ENCODE data around the gene IL31. TPM values are rescaled to one million over a fixed set of nuclear protein-coding genes. Genes with fewer than 3 reads are reported as not detected.

IL31 gene
- total and polyA plus RNA-seq, 8 donors = not detected

- intact Hi-C loops (cut with DNase I) = no loop called here
- no peak overlapping the region for H3K4me3 ChIP-seq
- DNase-seq (no peak), ATAC-seq (no peak)
- H3K9me3 ChIP-seq = no peaks in the 10 kb centered on the region
- no peak for TF ChIP-seq CTCF (IDR thresholded peaks at IDR 0.05)
- no peaks in the 10 kb centered on the region for H3K4me1 ChIP-seq
- peaks cover 0 to 43% of the 10 kb centered on the region in 2 donors for H3K36me3 ChIP-seq
- no peak overlapping the region for H3K27ac ChIP-seq
- no peaks in the 10 kb centered on the region for H3K27me3 ChIP-seq
Observed at GRCh38 chr12:122145505-122146330, 28.3 kb downstream of the IL31 start.

DNA sequence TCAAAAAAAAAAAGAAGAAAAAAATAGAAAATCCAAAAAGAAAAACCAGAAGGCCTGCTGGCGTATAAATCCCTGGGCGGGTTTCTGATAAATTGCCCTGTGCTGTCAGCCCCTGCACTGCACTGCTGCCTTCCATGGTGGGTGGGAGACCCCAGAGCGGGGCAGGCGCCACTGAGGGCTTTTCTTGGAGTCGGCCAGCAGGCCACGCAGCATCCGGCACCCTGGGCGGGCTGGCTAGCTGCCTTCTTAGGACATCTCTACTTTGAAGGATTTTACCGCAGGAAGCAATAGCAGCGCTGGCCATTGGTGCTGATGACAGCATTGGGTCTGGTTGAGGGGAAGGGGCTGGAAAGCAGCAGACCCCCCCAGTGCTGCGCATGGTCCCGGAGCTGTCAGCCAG is 29.1 kb downstream of the IL31 start:
- no peak for ATAC-seq
- Histone ChIP-seq H3K27me3 (no peaks in the 10 kb centered on the region), H3K4me1 (no peaks in the 10 kb centered on the region), H3K36me3 (peaks cover 0 to 52% of the 10 kb centered on the region in 2 donors), H3K4me3 (no peak overlapping the region), H3K9me3 (no peaks in the 10 kb centered on the region), H3K27ac (no peak overlapping the region)
- intact Hi-C loops (cut with DNase I) = no loop called here
- DNase-seq = no peak
- TF ChIP-seq CTCF (IDR thresholded peaks at IDR 0.05) = no peak

DNA sequence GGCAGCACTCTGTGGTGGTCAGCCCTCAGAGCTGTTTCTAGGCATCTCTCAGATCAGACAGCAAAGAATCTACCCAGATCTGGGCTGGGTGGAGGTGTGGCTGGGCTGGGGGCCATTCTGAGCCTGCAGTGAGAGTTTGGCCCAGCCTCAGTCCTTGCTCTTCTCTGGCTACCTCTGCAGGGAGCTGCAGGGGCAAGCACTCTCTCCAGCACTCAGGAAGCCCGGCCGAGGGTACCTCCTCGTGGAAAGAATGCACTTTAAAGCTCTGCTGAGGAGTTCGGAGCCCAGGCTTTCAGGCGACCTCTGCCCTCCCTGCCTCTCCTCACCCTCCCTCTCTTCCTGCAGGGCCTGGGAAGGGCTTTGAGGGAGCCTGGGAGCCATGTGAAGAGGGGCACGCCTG is 31.2 kb downstream of the IL31 start:
- ATAC-seq = no peak
- TF ChIP-seq CTCF (IDR thresholded peaks at IDR 0.05) = no peak
- H3K27ac ChIP-seq = no peak overlapping the region
- intact Hi-C loops (cut with DNase I) = no loop called here
- H3K27me3 ChIP-seq = no peaks in the 10 kb centered on the region
- H3K4me1 ChIP-seq = no peaks in the 10 kb centered on the region
- no peak overlapping the region for H3K4me3 ChIP-seq
- H3K9me3 ChIP-seq = no peaks in the 10 kb centered on the region
- peaks cover 0 to 72% of the 10 kb centered on the region in 2 donors for H3K36me3 ChIP-seq
- DNase-seq = no peak

DNA sequence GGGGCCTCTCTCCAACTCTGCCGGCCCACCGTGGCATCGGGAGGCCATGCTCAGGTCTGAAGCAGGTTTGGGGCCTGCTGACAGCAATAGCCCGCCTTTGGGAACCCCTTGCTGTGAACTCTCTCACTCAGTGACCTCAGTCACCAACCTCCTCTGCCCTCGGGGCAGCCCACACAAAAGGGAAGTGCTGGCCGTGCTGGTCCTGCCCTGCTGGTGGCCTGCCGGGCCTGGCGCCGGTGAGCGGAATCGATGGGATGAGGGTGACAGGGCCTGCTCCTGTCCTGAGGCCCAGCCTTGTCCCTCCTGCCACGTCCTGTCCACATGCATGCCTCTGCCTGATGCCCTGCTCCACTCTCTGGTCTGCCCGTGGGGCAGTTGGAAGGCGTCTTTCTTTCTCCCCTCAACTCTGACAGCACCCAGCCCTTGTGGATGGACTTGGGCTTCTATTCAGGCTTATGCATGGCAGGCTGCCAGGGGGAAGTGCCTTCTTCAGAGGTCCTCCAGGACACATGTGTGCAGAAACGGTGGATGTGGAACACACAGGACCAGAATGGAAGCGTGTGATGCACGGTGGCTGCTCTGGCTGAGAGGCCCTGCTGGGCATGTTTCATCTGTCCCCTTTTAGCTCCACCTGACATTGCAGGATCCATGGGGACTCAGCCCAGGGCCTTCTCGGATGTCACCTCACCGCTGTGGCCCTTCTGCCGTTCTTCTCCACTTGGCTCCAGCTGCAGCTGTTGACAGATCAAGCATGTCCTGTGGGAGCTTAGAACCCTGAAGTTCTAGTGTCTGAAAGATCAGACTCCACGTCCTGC is 31.9 kb downstream of the IL31 start:
- H3K27me3 ChIP-seq = no peaks in the 10 kb centered on the region
- DNase-seq (no peak), ATAC-seq (no peak)
- H3K9me3 ChIP-seq = no peaks in the 10 kb centered on the region
- H3K27ac ChIP-seq = no peak overlapping the region
- H3K4me3 ChIP-seq = no peak overlapping the region
- intact Hi-C loops (cut with DNase I) = no loop called here
- H3K36me3 ChIP-seq = peaks cover 0 to 79% of the 10 kb centered on the region in 2 donors
- no peak for TF ChIP-seq CTCF (IDR thresholded peaks at IDR 0.05)
- no peaks in the 10 kb centered on the region for H3K4me1 ChIP-seq

Measured in left lung (tissue), 10 donors.